Activated CD4-positive, alpha-beta T cell treated with anti-CD3 and anti-CD28 coated beads, Interleukin-2, amount 50 U/mL, for 24 hours (primary cell): ENCODE results near the gene APEX1.
"Not testable (repeated sequence)": the region's sequence is repeated elsewhere in the genome, so short reads cannot be mapped to it uniquely, and the experiment has no call there.

Source experiments
- DNase-seq, 2 donors: peaks; one replicate each; pipeline ENCODE4 v3.0.0-alpha.2; 2020; ENCODE audit warnings: low read depth in 1 of 2, low spot score in 1 of 2

Gene APEX1

GRCh38 chr14:20472536-20473169, 17.6 kb downstream of the APEX1 start:
- no peak for DNase-seq

GRCh38 chr14:20476776-20477175, 21.8 kb downstream of the APEX1 start:
- no peak for DNase-seq

GRCh38 chr14:20477211-20477876, 22.3 kb downstream of the APEX1 start:
- no peak for DNase-seq

GRCh38 chr14:20478894-20479293, 23.9 kb downstream of the APEX1 start:
- no peak for DNase-seq

GRCh38 chr14:20482382-20482781, 27.4 kb downstream of the APEX1 start:
- DNase-seq = no peak

- DNase-seq = no peak
Observed at GRCh38 chr14:20485900-20486299, 30.9 kb downstream of the APEX1 start.

- DNase-seq = no peak
Observed at GRCh38 chr14:20486684-20487395, 31.8 kb downstream of the APEX1 start.

- no peak for DNase-seq
Observed at GRCh38 chr14:20487396-20487725, 32.3 kb downstream of the APEX1 start.

- DNase-seq = no peak
Observed at GRCh38 chr14:20489093-20489994, 34.3 kb downstream of the APEX1 start.

GRCh38 chr14:20490563-20490962, 35.5 kb downstream of the APEX1 start:
- DNase-seq = no peak

- DNase-seq = no peak
Observed at GRCh38 chr14:20492486-20492885, 37.5 kb downstream of the APEX1 start.

GRCh38 chr14:20493634-20494033, 38.6 kb downstream of the APEX1 start:
- no peak for DNase-seq

- no peak for DNase-seq
Observed at GRCh38 chr14:20494935-20495766, 40.1 kb downstream of the APEX1 start.

- DNase-seq = no peak
Observed at GRCh38 chr14:20498622-20499021, 43.6 kb downstream of the APEX1 start.

GRCh38 chr14:20499108-20499507, 44.1 kb downstream of the APEX1 start:
- DNase-seq = no peak

GRCh38 chr14:20499881-20500280, 44.9 kb downstream of the APEX1 start:
- DNase-seq = no peak

GRCh38 chr14:20501346-20501745, 46.3 kb downstream of the APEX1 start:
- no peak for DNase-seq

- no peak for DNase-seq
Observed at GRCh38 chr14:20503898-20504297, 48.9 kb downstream of the APEX1 start.

- DNase-seq = not testable (repeated sequence)
Observed at GRCh38 chr14:20506276-20506675, 51.2 kb downstream of the APEX1 start.

GRCh38 chr14:20506752-20507151, 51.7 kb downstream of the APEX1 start:
- DNase-seq = not testable (repeated sequence)
